Measurements from ENCODE around the gene ZFP90.

DNA sequence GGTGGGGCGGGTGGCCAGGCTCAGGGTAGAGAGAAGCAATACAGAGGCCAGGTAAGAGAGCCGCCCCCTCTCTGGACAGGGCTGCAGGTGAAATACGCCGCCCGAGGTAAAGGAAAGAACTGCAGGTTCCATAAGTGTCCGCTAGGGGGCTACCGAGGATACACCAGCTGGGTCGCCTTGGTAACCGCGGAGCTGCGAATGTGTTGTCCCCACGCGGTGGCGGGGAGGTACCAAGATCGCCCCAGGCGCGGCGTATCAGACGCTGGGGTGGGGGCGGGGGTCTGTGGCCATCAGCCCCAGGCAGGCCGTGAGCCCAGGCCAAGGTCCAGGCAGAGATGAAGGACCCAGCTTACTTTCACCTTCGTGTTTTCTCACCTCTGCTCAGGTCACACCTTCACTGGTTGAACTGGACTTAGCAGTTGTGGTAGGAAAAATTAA is 18.4 kb upstream of the ZFP90 start:
- TF ChIP-seq, protein P1, sequence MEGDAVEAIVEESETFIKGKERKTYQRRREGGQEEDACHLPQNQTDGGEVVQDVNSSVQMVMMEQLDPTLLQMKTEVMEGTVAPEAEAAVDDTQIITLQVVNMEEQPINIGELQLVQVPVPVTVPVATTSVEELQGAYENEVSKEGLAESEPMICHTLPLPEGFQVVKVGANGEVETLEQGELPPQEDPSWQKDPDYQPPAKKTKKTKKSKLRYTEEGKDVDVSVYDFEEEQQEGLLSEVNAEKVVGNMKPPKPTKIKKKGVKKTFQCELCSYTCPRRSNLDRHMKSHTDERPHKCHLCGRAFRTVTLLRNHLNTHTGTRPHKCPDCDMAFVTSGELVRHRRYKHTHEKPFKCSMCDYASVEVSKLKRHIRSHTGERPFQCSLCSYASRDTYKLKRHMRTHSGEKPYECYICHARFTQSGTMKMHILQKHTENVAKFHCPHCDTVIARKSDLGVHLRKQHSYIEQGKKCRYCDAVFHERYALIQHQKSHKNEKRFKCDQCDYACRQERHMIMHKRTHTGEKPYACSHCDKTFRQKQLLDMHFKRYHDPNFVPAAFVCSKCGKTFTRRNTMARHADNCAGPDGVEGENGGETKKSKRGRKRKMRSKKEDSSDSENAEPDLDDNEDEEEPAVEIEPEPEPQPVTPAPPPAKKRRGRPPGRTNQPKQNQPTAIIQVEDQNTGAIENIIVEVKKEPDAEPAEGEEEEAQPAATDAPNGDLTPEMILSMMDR (IDR thresholded peaks at IDR 0.05) = peak; percentile 85 to 97 (median 94)
- no peak for TF ChIP-seq POLR2A (IDR thresholded peaks at IDR 0.05)

All from gastroesophageal sphincter (tissue), 3 donors.